Lower lobe of right lung (tissue), 2 donors: ENCODE results near the gene DDB1. TPM values are rescaled to one million over a fixed set of nuclear protein-coding genes. Genes with fewer than 3 reads are reported as not detected.

Source experiments
- ATAC-seq, 2 donors: fragments of 200-7000 bp; cut with Tn5 transposase; one replicate each; pipeline ENCODE4 v1.9.1; 2020 to 2022; ENCODE audit warnings: mild to moderate bottlenecking in 2 of 2, moderate library complexity in 2 of 2
- DNase-seq: peaks from one replicate; pipeline ENCODE4 v3.0.0-alpha.2; 2020
- H3K27ac ChIP-seq: fragments of 200-600 bp; one replicate; pipeline ENCODE4 v1.8.0; 2022
- H3K27me3 ChIP-seq: fragments of 200-600 bp; one replicate; pipeline ENCODE4 v1.8.0; 2022; ENCODE audit warnings: low read depth
- H3K36me3 ChIP-seq: fragments of 200-600 bp; one replicate; pipeline ENCODE4 v1.8.0; 2022; ENCODE audit warnings: mild to moderate bottlenecking
- H3K4me1 ChIP-seq: fragments of 200-600 bp; one replicate; pipeline ENCODE4 v1.8.0; 2022
- H3K4me3 ChIP-seq: fragments of 200-600 bp; one replicate; pipeline ENCODE4 v1.8.0; 2022; ENCODE audit warnings: mild to moderate bottlenecking
- H3K9me3 ChIP-seq: fragments of 200-600 bp; one replicate; pipeline ENCODE4 v1.8.0; 2022
- CTCF ChIP-seq: fragments of 200-600 bp; IDR thresholded peaks from one replicate; pipeline ENCODE4 v1.8.0; 2022; ENCODE audit warnings: antibody characterized with exemption, mild to moderate bottlenecking
- intact Hi-C: fragments of 100-400 bp; cut with DNase I; formaldehyde crosslinking; loops from one replicate; pipeline ENCODE4 v1.11.0; 2022
- total RNA-seq: library from RNA; stranded (reverse); fragmentation: NEBNext Ultra II Directional; extraction: Animal tissue kit (Norgen Biotek cat#: 25700); gene quantifications from one replicate; pipeline ENCODE4 v1.2.1, GENCODE V29; 2021
- donor health status: DM: no; HTN: yes; CAD: no; lungs with severe emphysema.

DDB1 gene
- total RNA-seq, 1 donor from 2014 or later, result 122 TPM

DNA sequence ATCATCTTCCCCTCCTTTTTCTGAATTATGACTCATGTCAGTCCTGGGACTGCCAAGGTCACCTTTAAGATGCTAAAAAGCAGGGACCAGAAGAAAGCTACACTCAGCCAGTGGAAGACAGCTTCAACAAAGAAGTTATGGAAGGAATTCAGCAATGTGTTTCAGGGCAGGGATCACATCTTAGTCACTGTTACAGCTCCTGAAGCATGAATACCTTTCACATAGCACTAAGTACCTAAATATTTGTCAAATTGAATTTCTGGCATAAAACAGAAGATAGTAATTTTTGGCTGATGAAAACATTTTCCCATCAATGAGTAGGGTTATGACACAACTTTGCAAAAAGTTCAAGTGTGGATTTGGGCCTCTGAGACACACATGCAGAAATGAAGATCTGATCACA lies 5.2 kb downstream of the DDB1 start:
- Histone ChIP-seq H3K27ac (no peak overlapping the region), H3K27me3 (no peaks in the 10 kb centered on the region), H3K36me3 (peaks cover 75% of the 10 kb centered on the region), H3K4me1 (peaks cover 20% of the 10 kb centered on the region), H3K9me3 (no peaks in the 10 kb centered on the region), H3K4me3 (no peak overlapping the region)
- intact Hi-C loops, result no loop called here
- DNase-seq, result no peak
- no peak for ATAC-seq
- TF ChIP-seq CTCF, result no peak

DNA sequence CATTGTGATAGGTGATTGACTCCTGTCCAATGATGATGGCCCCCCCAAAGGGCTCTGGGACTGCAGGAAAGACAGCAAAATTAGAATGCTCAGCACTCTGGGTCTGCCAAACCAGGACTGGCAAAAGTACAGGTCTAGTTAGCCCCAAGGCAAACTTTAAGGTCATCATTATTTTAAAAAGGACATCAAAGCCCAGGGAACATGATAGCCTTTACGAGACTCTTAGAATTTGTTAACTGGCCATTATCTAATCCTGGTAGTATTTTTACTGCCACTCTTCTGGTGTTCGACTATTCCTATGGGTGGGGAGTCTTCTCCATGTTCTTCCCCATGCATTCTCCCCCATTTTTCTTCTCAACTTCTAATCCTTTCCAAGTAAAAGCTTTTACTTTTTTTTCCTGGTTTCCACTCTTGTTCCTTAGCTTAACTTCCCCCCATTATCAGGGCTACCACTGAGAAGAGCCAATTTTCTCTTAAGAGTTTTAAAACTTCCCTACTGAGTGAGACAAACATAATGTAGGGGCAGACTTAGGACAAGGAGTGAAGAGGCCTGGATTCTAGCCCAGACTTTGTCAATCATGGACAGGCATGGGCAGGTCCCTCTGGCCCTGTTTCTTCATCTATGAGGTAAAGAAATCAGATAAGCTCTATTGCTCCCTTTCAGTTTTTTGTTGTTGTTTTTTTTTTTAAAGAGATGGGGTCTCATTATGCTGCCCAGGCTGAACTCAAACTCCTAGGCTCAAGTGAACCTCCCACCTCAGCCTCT lies 7.1 kb downstream of the DDB1 start:
- peak in 1 of 2 donors; percentile 39 for ATAC-seq
- TF ChIP-seq CTCF, result no peak
- Histone ChIP-seq H3K36me3 (peaks cover 93% of the 10 kb centered on the region), H3K27ac (no peak overlapping the region), H3K4me3 (no peak overlapping the region), H3K9me3 (no peaks in the 10 kb centered on the region), H3K27me3 (no peaks in the 10 kb centered on the region), H3K4me1 (peaks cover 3% of the 10 kb centered on the region)
- intact Hi-C loops, result no loop called here
- DNase-seq, result no peak

- no peak for TF ChIP-seq CTCF
- DNase-seq (no peak), ATAC-seq (no peak)
- H3K36me3 ChIP-seq, result peaks cover 100% of the 10 kb centered on the region
- no peaks in the 10 kb centered on the region for H3K4me1 ChIP-seq
- no peaks in the 10 kb centered on the region for H3K9me3 ChIP-seq
- no peak overlapping the region for H3K4me3 ChIP-seq
- no peaks in the 10 kb centered on the region for H3K27me3 ChIP-seq
- no peak overlapping the region for H3K27ac ChIP-seq
- intact Hi-C loops, result no loop called here
Measured at GRCh38 chr11:61315260-61315659, 17.6 kb downstream of the DDB1 start.

- DNase-seq, result no peak
- intact Hi-C loops, result no loop called here
Measured at GRCh38 chr11:61310749-61311148, 22.2 kb downstream of the DDB1 start.

GRCh38 chr11:61309739-61310138 lies 23.2 kb downstream of the DDB1 start:
- no peaks in the 10 kb centered on the region for H3K27me3 ChIP-seq
- TF ChIP-seq CTCF, result no peak
- no peaks in the 10 kb centered on the region for H3K9me3 ChIP-seq
- DNase-seq (no peak), ATAC-seq (no peak)
- intact Hi-C loops, result no loop called here
- H3K4me3 ChIP-seq, result no peak overlapping the region
- no peak overlapping the region for H3K27ac ChIP-seq
- no peaks in the 10 kb centered on the region for H3K4me1 ChIP-seq
- peaks cover 100% of the 10 kb centered on the region for H3K36me3 ChIP-seq

More at GRCh38 chr11:61310749-61311148, 22.2 kb downstream of the DDB1 start:
- H3K27me3 ChIP-seq, result no peaks in the 10 kb centered on the region
- H3K27ac ChIP-seq, result no peak overlapping the region
- peaks cover 100% of the 10 kb centered on the region for H3K36me3 ChIP-seq
- H3K4me1 ChIP-seq, result no peaks in the 10 kb centered on the region
- H3K4me3 ChIP-seq, result no peak overlapping the region
- no peak for ATAC-seq
- no peaks in the 10 kb centered on the region for H3K9me3 ChIP-seq
- TF ChIP-seq CTCF, result no peak
